Measurements from ENCODE around the gene POU2AF2.
"Not testable (repeated sequence)": the region's sequence is repeated elsewhere in the genome, so short reads cannot be mapped to it uniquely, and the experiment has no call there.

Gene POU2AF2

DNA sequence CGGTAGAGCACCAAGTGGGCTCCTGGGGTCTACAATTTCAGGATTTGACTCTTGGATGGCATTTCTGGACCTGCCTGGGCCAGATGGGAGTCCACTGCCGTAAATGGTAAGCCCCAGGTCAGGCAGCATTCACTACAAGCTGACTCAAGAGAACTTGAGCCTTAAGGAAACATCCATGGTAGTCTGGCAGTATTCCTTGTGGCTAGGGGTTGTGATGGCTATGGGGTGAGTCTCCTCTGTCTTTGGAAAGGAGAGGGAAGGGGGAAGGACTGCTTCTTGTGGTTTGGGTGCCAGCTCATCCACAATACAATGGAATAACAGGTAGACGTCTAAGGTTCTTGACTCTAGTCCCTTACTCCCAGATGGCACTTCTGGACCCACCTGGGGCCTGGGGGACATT is 32.3 kb upstream of the POU2AF2 start:
- no peak overlapping the region for H3K27ac ChIP-seq
- TF ChIP-seq, protein P1, sequence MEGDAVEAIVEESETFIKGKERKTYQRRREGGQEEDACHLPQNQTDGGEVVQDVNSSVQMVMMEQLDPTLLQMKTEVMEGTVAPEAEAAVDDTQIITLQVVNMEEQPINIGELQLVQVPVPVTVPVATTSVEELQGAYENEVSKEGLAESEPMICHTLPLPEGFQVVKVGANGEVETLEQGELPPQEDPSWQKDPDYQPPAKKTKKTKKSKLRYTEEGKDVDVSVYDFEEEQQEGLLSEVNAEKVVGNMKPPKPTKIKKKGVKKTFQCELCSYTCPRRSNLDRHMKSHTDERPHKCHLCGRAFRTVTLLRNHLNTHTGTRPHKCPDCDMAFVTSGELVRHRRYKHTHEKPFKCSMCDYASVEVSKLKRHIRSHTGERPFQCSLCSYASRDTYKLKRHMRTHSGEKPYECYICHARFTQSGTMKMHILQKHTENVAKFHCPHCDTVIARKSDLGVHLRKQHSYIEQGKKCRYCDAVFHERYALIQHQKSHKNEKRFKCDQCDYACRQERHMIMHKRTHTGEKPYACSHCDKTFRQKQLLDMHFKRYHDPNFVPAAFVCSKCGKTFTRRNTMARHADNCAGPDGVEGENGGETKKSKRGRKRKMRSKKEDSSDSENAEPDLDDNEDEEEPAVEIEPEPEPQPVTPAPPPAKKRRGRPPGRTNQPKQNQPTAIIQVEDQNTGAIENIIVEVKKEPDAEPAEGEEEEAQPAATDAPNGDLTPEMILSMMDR (conservative IDR thresholded peaks at IDR 0.05): no peak

DNA sequence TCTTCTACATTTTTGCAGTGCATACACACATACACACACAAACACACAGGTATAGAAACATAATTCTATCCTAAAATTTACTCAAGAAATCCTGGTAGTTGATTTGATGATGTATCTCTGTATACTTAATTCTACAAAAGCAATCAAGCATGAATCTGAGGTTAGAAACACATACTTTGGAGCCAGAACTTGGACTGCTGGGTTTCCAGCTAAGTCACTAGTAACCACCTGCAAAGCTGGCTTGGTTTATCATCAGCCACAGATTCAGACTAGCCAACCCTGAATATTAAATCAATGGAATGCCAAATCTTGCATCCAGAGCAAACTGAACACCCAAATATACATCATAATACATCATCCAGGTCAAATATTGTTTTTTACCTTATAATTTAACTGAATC is 24.8 kb upstream of the POU2AF2 start:
- TF ChIP-seq, protein P1 (conservative IDR thresholded peaks at IDR 0.05): no peak

DNA sequence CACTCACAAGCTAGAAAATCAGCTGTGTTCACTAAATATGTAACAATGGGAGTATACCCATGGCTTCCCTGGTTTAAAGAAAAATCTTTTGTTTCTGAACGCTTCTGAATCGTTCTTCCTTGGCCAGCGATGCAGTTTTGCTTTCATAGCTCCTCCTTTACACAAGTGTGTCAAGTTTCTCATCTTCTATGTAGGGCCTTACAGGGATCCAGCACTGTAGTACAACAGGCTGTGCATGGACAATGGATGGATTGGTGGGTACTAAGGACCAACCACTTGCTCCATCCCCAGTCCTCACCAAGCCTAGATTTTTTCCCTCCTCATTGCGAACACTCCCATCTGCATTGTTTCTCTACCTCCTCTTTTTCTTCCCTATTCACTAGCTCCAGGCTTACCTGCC is 24.3 kb upstream of the POU2AF2 start:
- TF ChIP-seq, protein P1 (conservative IDR thresholded peaks at IDR 0.05): no peak
- H3K27ac ChIP-seq: no peak overlapping the region

More for the DNA sequence above, 24.8 kb upstream of the POU2AF2 start:
- H3K27ac ChIP-seq: no peak overlapping the region

DNA sequence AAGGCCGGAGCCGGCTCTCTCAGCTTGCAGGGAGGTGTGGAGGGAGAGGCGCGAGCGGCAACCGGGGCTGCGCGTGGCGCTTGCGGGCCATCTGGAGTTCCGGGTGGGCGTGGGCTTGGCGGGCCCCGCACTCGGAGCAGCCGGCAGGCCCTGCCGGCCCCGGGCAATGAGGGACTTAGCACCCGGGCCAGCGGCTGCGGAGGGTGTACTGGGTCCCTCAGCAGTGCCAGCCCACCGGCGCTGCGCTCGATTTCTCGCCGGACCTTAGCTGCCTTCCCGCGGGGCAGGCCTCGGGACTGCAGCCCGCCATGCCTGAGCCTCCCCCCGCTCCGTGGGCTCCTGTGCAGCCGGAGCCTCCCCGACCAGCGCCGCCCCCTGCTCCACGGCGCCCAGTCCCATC is 23.6 kb upstream of the POU2AF2 start:
- H3K27ac ChIP-seq: not testable (repeated sequence)

DNA sequence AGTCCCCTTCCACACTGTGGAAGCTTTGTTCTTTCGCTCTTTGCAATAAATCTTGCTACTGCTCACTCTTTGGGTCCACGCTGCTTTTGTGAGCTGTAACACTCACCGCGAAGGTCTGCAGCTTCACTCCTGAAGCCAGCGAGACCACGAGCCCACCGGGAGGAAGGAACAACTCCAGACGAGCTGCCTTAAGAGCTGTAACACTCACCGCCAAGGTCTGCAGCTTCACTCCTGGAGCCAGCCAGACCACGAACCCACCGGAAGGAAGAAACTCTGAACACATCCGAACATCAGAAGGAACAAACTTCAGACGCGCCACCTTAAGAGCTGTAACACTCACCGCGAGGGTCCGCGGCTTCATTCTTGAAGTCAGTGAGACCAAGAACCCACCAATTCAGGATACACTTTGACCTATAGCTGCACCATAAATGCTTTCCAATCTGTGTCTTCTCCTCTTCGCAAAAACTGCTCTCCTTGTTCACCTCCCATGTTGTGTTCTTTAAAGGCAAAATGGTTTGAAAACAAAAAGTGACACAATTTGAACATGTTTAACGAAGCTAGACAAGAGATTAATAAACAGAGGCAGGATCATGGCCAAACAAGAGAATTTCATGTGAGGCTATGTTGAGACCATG is 22.6 kb upstream of the POU2AF2 start:
- H3K27ac ChIP-seq: not testable (repeated sequence)

DNA sequence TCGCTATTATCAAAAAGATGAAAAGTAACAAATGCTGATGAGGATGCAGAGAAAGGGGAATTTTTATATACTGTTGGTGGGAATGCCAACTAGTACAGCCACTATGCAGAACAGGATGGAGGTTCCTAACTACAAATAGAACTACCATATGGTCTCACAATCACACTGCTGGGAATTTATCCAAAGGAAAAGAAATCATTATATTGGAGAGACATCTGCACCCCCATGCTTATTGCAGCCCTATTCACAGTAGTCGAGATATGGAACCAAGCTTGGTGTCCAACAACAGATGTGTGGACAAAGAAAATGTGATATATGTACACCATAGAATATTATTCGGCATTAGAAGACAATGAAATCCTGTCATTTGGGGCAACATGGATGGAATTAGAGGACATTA is 19.6 kb upstream of the POU2AF2 start:
- no peak overlapping the region for H3K27ac ChIP-seq
- TF ChIP-seq, protein P1 (conservative IDR thresholded peaks at IDR 0.05): no peak

DNA sequence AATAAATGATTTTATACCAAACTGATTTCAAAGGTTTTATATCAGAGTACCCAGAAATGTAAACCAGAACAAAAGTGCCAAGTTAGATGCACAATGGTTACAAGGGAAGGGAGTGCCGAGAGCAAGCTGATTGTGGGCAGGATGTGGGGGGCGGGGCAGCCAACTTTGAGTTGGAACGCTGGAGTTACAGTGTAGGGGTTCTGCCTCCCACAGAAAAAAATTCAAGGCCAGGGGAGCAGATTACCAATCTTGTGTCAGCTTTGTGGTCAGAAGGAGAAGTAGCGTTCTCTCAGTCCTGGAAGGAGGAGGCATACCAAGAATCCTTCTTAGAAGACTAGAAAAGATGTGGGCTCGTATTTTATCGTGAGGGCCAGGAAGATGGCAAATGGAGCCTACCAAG is 15.9 kb upstream of the POU2AF2 start:
- TF ChIP-seq, protein P1 (conservative IDR thresholded peaks at IDR 0.05): no peak
- H3K27ac ChIP-seq: no peak overlapping the region

DNA sequence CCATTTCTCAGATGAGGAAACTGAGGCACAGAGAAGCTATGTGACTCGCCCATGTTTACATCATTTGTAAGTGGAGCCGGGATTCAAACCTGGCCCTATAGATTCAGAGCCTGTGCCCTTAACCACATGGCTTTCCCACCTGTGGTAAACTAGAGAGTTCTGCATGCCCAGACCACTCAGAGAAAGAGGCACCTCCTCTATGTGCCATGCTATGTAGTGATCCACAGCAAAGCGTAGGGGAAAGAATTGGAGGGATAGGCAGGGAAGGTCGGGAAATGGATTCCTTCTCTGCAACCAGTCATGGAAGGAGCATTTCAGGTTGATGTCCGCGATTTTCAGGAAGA is 15.4 kb upstream of the POU2AF2 start:
- peak overlapping the region; percentile 71; the same call in 1 of the 2 replicates for H3K27ac ChIP-seq
- TF ChIP-seq, protein P1 (conservative IDR thresholded peaks at IDR 0.05): no peak

DNA sequence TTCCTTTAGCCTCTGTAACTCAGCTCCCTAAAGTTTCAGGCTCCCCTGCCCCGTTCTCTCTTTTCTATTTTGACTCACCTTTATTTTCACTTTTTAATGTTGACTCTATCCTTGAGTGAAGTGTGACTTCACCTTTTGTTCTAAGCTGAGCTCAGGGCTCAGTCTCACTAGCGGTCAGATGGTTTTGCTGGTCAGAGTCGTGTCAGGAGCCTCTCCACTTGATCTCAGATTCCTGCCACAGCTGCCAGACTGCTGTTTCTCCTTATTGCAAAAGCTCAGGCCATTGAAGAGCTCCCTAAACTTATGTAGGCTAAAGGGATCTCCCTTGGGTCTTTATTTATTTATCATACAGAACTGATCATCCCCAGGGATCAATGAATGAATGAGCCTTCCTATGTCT is 13.7 kb upstream of the POU2AF2 start:
- H3K27ac ChIP-seq: no peak overlapping the region
- TF ChIP-seq, protein P1 (conservative IDR thresholded peaks at IDR 0.05): no peak
